ENCODE data around the gene ABI3BP.

ABI3BP gene

DNA sequence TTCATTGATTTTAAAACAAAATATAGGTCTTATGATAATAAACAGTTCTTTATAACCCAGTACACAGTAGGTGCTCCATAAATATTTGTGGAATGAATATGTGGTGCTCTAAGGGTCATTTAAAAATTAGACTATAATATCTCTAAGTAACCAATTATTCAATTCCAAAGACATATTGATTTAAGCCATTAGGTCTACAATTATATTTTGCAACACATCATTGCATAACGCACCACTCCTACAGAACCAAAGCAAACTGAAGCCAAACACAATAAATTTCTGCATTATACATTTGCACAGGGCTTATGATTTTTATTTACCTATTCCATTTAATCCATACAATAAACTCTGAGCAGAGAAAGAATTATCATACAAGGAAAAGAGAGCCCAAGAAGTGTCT lies 104.3 kb downstream of the ABI3BP start:
- H3K27ac ChIP-seq (ENCODE audit: low read depth, low read length, poor library complexity, severe bottlenecking), result no peak overlapping the region
- H4K20me1 ChIP-seq (ENCODE audit: insufficient read depth, low read length), result no peaks in the 10 kb centered on the region
- no peaks in the 10 kb centered on the region for H3K4me1 ChIP-seq (ENCODE audit: insufficient read depth, low read length, severe bottlenecking)
- H3K79me2 ChIP-seq (ENCODE audit: insufficient read depth, low read length), result no peaks in the 10 kb centered on the region
- no peaks in the 10 kb centered on the region for H3F3A ChIP-seq (ENCODE audit: insufficient read depth, low read length)
- no peak for TF ChIP-seq EZH2 (IDR thresholded peaks at IDR 0.05; ENCODE audit: borderline replicate concordance, low read length)
- TF ChIP-seq, protein P1, sequence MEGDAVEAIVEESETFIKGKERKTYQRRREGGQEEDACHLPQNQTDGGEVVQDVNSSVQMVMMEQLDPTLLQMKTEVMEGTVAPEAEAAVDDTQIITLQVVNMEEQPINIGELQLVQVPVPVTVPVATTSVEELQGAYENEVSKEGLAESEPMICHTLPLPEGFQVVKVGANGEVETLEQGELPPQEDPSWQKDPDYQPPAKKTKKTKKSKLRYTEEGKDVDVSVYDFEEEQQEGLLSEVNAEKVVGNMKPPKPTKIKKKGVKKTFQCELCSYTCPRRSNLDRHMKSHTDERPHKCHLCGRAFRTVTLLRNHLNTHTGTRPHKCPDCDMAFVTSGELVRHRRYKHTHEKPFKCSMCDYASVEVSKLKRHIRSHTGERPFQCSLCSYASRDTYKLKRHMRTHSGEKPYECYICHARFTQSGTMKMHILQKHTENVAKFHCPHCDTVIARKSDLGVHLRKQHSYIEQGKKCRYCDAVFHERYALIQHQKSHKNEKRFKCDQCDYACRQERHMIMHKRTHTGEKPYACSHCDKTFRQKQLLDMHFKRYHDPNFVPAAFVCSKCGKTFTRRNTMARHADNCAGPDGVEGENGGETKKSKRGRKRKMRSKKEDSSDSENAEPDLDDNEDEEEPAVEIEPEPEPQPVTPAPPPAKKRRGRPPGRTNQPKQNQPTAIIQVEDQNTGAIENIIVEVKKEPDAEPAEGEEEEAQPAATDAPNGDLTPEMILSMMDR (IDR thresholded peaks at IDR 0.05; ENCODE audit: low read length), result no peak
- no peaks in the 10 kb centered on the region for H3K36me3 ChIP-seq (ENCODE audit: insufficient read depth, low read length)
- no peak overlapping the region for H3K4me3 ChIP-seq (ENCODE audit: low read depth, low read length, poor library complexity, severe bottlenecking)
- no peaks in the 10 kb centered on the region for H3K9me3 ChIP-seq (ENCODE audit: low read length)
- H3K9ac ChIP-seq (ENCODE audit: low read length), result no peak overlapping the region
- no peaks in the 10 kb centered on the region for H3K9me2 ChIP-seq (ENCODE audit: low read depth, low read length)
- H3K27me3 ChIP-seq (ENCODE audit: insufficient read depth, low read length), result no peaks in the 10 kb centered on the region
- H3K4me2 ChIP-seq (ENCODE audit: low read length), result no peak overlapping the region
- no peak overlapping the region for H2AFZ ChIP-seq (ENCODE audit: low read length)

DNA sequence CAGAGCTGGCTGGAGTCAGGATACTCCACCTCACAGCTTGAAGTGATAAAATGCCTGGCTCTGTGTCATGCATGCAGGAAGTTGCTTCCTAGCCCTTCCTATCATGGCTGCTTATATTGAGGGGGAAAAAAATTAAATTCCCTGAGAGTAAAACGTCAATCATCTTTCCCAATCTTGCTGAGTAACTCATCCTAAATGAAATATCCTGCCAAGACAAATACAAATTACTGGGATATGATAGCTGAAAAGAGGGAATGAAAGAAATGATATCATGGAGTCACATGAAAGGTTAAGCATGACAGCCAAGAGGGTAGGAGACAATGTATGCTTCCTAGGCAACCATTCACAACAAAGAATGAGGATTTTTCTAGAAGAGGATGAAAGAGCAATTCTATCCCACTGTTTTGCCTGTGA lies 110.6 kb downstream of the ABI3BP start:
- Histone ChIP-seq H3K9me2 (ENCODE audit: low read depth, low read length) (no peaks in the 10 kb centered on the region), H3K4me1 (ENCODE audit: insufficient read depth, low read length, severe bottlenecking) (no peaks in the 10 kb centered on the region), H3K27ac (ENCODE audit: low read depth, low read length, poor library complexity, severe bottlenecking) (no peak overlapping the region), H3K9me3 (ENCODE audit: low read length) (no peaks in the 10 kb centered on the region), H3K79me2 (ENCODE audit: insufficient read depth, low read length) (no peaks in the 10 kb centered on the region), H3K36me3 (ENCODE audit: insufficient read depth, low read length) (no peaks in the 10 kb centered on the region), H3K4me2 (ENCODE audit: low read length) (no peak overlapping the region), H2AFZ (ENCODE audit: low read length) (no peak overlapping the region), H3K9ac (ENCODE audit: low read length) (no peak overlapping the region), H4K20me1 (ENCODE audit: insufficient read depth, low read length) (no peaks in the 10 kb centered on the region), H3F3A (ENCODE audit: insufficient read depth, low read length) (no peaks in the 10 kb centered on the region), H3K4me3 (ENCODE audit: low read depth, low read length, poor library complexity, severe bottlenecking) (no peak overlapping the region), H3K27me3 (ENCODE audit: insufficient read depth, low read length) (no peaks in the 10 kb centered on the region)
- TF ChIP-seq EZH2 (IDR thresholded peaks at IDR 0.05; ENCODE audit: borderline replicate concordance, low read length), result no peak
- TF ChIP-seq, protein P1 (IDR thresholded peaks at IDR 0.05; ENCODE audit: low read length), result no peak

DNA sequence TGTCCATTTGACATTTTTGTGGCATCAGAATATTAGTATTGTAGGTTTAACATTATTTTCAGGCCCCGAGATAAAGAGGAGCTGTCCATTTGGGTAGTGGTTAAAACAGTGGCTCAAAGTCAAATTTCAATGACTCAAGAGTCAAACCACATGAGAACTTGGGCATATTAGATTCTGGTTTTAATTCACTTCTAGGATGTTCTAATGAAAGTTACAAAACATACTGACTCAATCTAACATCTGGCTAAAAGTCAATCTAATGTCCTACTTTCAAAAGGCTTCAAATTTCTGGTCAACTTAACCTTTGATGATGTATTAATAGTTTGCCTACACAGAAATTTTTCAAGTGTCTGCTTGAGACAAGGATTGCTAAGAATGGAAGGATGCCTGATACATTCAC lies 112.4 kb downstream of the ABI3BP start:
- Histone ChIP-seq H3K9ac (ENCODE audit: low read length) (no peak overlapping the region), H3K79me2 (ENCODE audit: insufficient read depth, low read length) (no peaks in the 10 kb centered on the region), H3F3A (ENCODE audit: insufficient read depth, low read length) (no peaks in the 10 kb centered on the region), H4K20me1 (ENCODE audit: insufficient read depth, low read length) (no peaks in the 10 kb centered on the region), H3K27ac (ENCODE audit: low read depth, low read length, poor library complexity, severe bottlenecking) (no peak overlapping the region), H2AFZ (ENCODE audit: low read length) (no peak overlapping the region), H3K36me3 (ENCODE audit: insufficient read depth, low read length) (no peaks in the 10 kb centered on the region), H3K27me3 (ENCODE audit: insufficient read depth, low read length) (no peaks in the 10 kb centered on the region), H3K4me3 (ENCODE audit: low read depth, low read length, poor library complexity, severe bottlenecking) (no peak overlapping the region), H3K4me1 (ENCODE audit: insufficient read depth, low read length, severe bottlenecking) (no peaks in the 10 kb centered on the region), H3K9me2 (ENCODE audit: low read depth, low read length) (no peaks in the 10 kb centered on the region), H3K9me3 (ENCODE audit: low read length) (no peaks in the 10 kb centered on the region), H3K4me2 (ENCODE audit: low read length) (no peak overlapping the region)
- TF ChIP-seq, protein P1 (IDR thresholded peaks at IDR 0.05; ENCODE audit: low read length), result no peak
- TF ChIP-seq EZH2 (IDR thresholded peaks at IDR 0.05; ENCODE audit: borderline replicate concordance, low read length), result no peak

All from OCI-LY1 (cell line).